Measurements from ENCODE around the gene TIMP3. TPM values are rescaled to one million over a fixed set of nuclear protein-coding genes. Genes with fewer than 3 reads are reported as not detected.

Gene TIMP3
- total RNA-seq, 4 donors from 2014 or later, result 300 to 1,106 (median 939) TPM

DNA sequence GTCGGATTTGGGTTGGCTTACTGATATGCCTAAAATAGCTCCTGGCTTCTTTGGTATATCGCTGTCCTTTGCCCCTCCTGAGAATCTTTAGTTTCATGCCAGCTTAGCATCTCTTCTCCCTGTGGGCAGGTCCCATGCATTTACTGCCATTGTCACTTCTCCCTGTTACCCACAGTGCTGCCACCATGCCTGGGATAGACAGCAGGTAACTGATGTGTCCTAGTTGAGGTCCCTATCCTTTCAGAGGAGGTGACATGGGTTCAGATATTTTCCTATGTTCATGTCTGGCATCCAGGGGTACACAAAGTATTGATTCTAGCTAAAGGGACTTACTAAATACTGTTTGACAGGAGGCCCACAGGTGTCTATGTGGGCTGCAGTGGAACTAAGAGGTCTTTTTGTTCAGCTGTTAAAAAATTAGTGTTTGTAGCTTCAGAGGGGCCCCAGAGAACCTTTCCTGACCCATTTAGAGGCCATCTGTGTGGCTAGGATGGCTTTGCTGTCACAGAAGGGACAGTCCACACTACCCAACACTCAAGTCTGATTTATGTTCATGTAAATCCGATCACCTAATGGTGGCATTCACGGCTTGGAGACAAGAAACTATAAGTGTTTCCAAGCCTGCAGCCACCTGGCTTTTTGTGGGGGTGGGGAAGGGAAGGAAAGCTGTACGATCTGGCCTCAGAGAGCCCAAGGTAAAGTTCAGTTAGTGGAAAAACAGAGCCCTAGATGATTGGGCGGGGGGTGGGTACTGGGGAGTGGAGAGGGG is 8.5 kb downstream of the TIMP3 start:
- H3K4me1 ChIP-seq, result peaks cover 0 to 96% (median 62%) of the 10 kb centered on the region in 4 donors
- DNase-seq (ENCODE audit: low spot score in 2 of 2), result no peak
- peak overlapping the region in 2 of 4 donors; percentile 52 to 77 for H3K27ac ChIP-seq
- 30 to 40% methylated on average over 6 of the region's 6 CpGs for WGBS, 2 donors
- TF ChIP-seq EP300 (IDR thresholded peaks at IDR 0.05) (no peak), POLR2A (IDR thresholded peaks at IDR 0.05) (no peak)
- TF ChIP-seq, protein P1, sequence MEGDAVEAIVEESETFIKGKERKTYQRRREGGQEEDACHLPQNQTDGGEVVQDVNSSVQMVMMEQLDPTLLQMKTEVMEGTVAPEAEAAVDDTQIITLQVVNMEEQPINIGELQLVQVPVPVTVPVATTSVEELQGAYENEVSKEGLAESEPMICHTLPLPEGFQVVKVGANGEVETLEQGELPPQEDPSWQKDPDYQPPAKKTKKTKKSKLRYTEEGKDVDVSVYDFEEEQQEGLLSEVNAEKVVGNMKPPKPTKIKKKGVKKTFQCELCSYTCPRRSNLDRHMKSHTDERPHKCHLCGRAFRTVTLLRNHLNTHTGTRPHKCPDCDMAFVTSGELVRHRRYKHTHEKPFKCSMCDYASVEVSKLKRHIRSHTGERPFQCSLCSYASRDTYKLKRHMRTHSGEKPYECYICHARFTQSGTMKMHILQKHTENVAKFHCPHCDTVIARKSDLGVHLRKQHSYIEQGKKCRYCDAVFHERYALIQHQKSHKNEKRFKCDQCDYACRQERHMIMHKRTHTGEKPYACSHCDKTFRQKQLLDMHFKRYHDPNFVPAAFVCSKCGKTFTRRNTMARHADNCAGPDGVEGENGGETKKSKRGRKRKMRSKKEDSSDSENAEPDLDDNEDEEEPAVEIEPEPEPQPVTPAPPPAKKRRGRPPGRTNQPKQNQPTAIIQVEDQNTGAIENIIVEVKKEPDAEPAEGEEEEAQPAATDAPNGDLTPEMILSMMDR (IDR thresholded peaks at IDR 0.05), result no peak
- H3K9me3 ChIP-seq, result no peaks in the 10 kb centered on the region
- no peaks in the 10 kb centered on the region for H3K27me3 ChIP-seq
- peaks cover 0 to 24% (median 0%) of the 10 kb centered on the region in 3 donors for H3K36me3 ChIP-seq
- no peak overlapping the region for H3K4me3 ChIP-seq

DNA sequence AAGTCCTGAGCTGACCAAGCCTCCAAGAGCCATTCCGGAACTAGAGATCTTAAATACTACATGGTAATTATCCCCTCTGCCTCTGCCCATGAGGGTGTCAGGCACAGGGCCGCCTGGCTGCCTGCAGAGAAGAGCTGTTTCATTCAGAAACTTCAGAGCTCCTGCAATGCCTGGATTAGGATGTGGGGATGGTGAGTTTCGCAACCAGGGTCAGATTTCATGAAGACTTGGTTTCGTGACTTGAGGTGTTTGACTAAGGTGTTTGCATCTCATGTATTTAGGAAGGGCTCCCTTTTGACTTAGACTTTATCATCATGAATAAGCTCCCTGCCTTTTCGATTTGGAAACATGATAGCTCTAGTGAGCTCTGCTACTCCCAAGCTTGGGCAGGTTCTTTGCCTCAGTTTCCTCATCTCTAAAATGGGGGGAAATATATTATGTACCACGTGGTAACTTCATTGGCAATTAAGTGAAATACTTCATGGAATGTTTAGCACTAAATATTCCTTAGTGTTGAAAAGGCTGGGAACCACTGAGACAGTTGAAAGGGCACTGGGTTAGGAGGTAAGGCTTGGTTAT is 9.1 kb downstream of the TIMP3 start:
- Histone ChIP-seq H3K4me1 (peaks cover 0 to 97% (median 62%) of the 10 kb centered on the region in 4 donors), H3K9me3 (no peaks in the 10 kb centered on the region), H3K36me3 (peaks cover 0 to 24% (median 0%) of the 10 kb centered on the region in 3 donors), H3K4me3 (no peak overlapping the region), H3K27ac (peak overlapping the region in 2 of 4 donors; percentile 52 to 77), H3K27me3 (no peaks in the 10 kb centered on the region)
- no peak for DNase-seq (ENCODE audit: low spot score in 2 of 2)
- no peak for TF ChIP-seq EP300 (IDR thresholded peaks at IDR 0.05)
- TF ChIP-seq, protein P1 (IDR thresholded peaks at IDR 0.05), result no peak
- no peak for TF ChIP-seq POLR2A (IDR thresholded peaks at IDR 0.05)
- 62 to 66% methylated on average over 6 of the region's 6 CpGs for WGBS, 2 donors

DNA sequence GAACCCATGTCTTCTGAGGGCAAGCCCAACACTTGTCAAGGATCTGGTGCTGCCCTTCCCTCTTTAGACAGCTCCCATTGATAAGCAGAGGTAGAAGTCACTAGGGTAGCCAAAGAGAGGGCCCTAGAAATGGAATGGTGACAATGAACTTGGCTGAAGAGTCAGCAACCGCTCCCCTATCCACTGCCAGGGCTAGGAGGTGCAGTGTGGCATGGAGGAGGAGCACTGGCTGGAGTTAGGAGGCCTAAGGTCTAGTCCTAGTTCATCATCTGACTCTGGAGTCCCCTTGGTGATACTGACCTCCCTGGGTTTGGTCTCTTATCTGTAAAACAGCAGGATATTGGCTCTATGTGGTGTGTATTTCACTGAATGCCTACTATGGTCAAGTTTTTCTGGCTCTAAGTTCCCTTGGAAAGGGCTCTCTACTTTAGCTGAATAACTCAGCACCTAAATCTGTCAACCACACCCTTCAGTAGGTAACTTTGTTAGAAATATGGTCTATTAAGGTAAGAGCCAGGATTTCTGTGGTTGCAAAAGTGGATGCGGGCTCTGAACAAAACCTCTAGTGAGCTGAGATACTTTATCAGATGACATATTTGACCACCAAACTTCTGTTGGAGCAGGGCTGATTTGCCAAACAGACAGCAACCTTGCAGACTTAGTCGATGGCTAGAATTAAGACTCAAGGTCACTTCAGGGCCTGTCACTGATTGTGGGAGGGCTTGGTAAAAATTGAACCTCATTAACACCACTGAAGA is 10.5 kb downstream of the TIMP3 start:
- no peak for DNase-seq (ENCODE audit: low spot score in 2 of 2)
- TF ChIP-seq EP300 (IDR thresholded peaks at IDR 0.05) (no peak), POLR2A (IDR thresholded peaks at IDR 0.05) (no peak)
- TF ChIP-seq, protein P1 (IDR thresholded peaks at IDR 0.05), result no peak
- peaks cover 0 to 97% (median 63%) of the 10 kb centered on the region in 4 donors for H3K4me1 ChIP-seq
- H3K27ac ChIP-seq, result peak overlapping the region in 2 of 4 donors; percentile 52 to 77
- 78 to 83% methylated on average over 3 of the region's 3 CpGs for WGBS, 2 donors
- H3K27me3 ChIP-seq, result no peaks in the 10 kb centered on the region
- no peaks in the 10 kb centered on the region for H3K9me3 ChIP-seq
- H3K4me3 ChIP-seq, result no peak overlapping the region
- peaks cover 0 to 24% (median 0%) of the 10 kb centered on the region in 3 donors for H3K36me3 ChIP-seq

GRCh38 chr22:32814285-32814860 is 12.9 kb downstream of the TIMP3 start:
- WGBS, 2 donors, result 42 to 47% methylated on average over 5 of the region's 5 CpGs
- TF ChIP-seq EP300 (IDR thresholded peaks at IDR 0.05) (no peak), POLR2A (IDR thresholded peaks at IDR 0.05) (no peak)
- TF ChIP-seq, protein P1 (IDR thresholded peaks at IDR 0.05), result no peak
- peak overlapping the region in 1 of 4 donors; percentile 31 for H3K27ac ChIP-seq
- H3K4me3 ChIP-seq, result no peak overlapping the region
- H3K9me3 ChIP-seq, result no peaks in the 10 kb centered on the region
- no peaks in the 10 kb centered on the region for H3K27me3 ChIP-seq
- peaks cover 0 to 16% (median 0%) of the 10 kb centered on the region in 3 donors for H3K36me3 ChIP-seq
- H3K4me1 ChIP-seq, result peaks cover 0 to 100% (median 57%) of the 10 kb centered on the region in 4 donors
- DNase-seq (ENCODE audit: low spot score in 2 of 2), result no peak

Data from tibial nerve (tissue), 4 donors.